ENCODE data around the gene TMOD1. TPM values are rescaled to one million over a fixed set of nuclear protein-coding genes. Genes with fewer than 3 reads are reported as not detected.

Gene TMOD1
- total RNA-seq, 1 experiment from 2014 or later: 1.0 TPM

DNA sequence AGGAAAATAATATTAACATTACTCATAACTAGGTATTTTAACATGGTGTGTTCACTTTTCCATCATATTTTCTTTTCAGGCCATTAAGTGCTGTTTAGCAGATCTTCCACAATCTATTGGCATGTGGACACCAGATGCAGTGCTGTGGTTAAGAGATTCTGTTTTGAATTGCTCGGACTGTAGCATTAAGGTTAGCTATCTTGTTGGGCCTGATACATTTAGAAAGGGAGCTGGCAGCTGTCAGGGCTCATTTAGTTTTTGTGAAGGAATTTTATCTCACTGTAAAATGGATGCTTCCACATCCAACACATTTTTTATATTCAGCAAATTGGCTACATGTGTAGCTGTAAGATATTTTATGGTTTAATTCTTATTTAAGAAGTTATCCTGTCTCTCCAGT lies 20.7 kb upstream of the TMOD1 start:
- ChIA-PET POLR2A (interaction anchor here (1.1 kb wide), 1 partner anchor 21 kb away, joined by 3 read pairs; no protein-coding TSS in a partner anchor), CTCF (interaction anchor here (1.3 to 3.7 kb wide), 3 partner anchors 11 to 118 kb away, joined by 3 to 28 read pairs (median 7); no protein-coding TSS in a partner anchor)
- TF ChIP-seq JAZF1 (CRISPR knock-in tag; IDR thresholded peaks at IDR 0.05) (no peak), CREB1 (CRISPR knock-in tag; IDR thresholded peaks at IDR 0.05) (no peak), HMGA2 (CRISPR knock-in tag; IDR thresholded peaks at IDR 0.05) (no peak), NFATC4 (CRISPR knock-in tag; IDR thresholded peaks at IDR 0.05) (no peak), SMAD4 (CRISPR knock-in tag; IDR thresholded peaks at IDR 0.05) (no peak), NR3C1 (CRISPR knock-in tag; conservative IDR thresholded peaks at IDR 0.05; ENCODE audit: low read depth) (no peak)
- TF ChIP-seq, protein P1, sequence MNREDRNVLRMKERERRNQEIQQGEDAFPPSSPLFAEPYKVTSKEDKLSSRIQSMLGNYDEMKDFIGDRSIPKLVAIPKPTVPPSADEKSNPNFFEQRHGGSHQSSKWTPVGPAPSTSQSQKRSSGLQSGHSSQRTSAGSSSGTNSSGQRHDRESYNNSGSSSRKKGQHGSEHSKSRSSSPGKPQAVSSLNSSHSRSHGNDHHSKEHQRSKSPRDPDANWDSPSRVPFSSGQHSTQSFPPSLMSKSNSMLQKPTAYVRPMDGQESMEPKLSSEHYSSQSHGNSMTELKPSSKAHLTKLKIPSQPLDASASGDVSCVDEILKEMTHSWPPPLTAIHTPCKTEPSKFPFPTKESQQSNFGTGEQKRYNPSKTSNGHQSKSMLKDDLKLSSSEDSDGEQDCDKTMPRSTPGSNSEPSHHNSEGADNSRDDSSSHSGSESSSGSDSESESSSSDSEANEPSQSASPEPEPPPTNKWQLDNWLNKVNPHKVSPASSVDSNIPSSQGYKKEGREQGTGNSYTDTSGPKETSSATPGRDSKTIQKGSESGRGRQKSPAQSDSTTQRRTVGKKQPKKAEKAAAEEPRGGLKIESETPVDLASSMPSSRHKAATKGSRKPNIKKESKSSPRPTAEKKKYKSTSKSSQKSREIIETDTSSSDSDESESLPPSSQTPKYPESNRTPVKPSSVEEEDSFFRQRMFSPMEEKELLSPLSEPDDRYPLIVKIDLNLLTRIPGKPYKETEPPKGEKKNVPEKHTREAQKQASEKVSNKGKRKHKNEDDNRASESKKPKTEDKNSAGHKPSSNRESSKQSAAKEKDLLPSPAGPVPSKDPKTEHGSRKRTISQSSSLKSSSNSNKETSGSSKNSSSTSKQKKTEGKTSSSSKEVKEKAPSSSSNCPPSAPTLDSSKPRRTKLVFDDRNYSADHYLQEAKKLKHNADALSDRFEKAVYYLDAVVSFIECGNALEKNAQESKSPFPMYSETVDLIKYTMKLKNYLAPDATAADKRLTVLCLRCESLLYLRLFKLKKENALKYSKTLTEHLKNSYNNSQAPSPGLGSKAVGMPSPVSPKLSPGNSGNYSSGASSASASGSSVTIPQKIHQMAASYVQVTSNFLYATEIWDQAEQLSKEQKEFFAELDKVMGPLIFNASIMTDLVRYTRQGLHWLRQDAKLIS (CRISPR knock-in tag; IDR thresholded peaks at IDR 0.05; ENCODE audit: borderline replicate concordance): no peak
- TF ChIP-seq, protein P2, sequence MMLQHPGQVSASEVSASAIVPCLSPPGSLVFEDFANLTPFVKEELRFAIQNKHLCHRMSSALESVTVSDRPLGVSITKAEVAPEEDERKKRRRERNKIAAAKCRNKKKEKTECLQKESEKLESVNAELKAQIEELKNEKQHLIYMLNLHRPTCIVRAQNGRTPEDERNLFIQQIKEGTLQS (CRISPR knock-in tag; conservative IDR thresholded peaks at IDR 0.05): no peak
- TF ChIP-seq, protein P3, sequence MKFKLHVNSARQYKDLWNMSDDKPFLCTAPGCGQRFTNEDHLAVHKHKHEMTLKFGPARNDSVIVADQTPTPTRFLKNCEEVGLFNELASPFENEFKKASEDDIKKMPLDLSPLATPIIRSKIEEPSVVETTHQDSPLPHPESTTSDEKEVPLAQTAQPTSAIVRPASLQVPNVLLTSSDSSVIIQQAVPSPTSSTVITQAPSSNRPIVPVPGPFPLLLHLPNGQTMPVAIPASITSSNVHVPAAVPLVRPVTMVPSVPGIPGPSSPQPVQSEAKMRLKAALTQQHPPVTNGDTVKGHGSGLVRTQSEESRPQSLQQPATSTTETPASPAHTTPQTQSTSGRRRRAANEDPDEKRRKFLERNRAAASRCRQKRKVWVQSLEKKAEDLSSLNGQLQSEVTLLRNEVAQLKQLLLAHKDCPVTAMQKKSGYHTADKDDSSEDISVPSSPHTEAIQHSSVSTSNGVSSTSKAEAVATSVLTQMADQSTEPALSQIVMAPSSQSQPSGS (CRISPR knock-in tag; IDR thresholded peaks at IDR 0.05; ENCODE audit: borderline replicate concordance, low read depth): no peak
- TF ChIP-seq, protein P4, sequence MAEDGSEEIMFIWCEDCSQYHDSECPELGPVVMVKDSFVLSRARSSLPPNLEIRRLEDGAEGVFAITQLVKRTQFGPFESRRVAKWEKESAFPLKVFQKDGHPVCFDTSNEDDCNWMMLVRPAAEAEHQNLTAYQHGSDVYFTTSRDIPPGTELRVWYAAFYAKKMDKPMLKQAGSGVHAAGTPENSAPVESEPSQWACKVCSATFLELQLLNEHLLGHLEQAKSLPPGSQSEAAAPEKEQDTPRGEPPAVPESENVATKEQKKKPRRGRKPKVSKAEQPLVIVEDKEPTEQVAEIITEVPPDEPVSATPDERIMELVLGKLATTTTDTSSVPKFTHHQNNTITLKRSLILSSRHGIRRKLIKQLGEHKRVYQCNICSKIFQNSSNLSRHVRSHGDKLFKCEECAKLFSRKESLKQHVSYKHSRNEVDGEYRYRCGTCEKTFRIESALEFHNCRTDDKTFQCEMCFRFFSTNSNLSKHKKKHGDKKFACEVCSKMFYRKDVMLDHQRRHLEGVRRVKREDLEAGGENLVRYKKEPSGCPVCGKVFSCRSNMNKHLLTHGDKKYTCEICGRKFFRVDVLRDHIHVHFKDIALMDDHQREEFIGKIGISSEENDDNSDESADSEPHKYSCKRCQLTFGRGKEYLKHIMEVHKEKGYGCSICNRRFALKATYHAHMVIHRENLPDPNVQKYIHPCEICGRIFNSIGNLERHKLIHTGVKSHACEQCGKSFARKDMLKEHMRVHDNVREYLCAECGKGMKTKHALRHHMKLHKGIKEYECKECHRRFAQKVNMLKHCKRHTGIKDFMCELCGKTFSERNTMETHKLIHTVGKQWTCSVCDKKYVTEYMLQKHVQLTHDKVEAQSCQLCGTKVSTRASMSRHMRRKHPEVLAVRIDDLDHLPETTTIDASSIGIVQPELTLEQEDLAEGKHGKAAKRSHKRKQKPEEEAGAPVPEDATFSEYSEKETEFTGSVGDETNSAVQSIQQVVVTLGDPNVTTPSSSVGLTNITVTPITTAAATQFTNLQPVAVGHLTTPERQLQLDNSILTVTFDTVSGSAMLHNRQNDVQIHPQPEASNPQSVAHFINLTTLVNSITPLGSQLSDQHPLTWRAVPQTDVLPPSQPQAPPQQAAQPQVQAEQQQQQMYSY (CRISPR knock-in tag; IDR thresholded peaks at IDR 0.05): no peak
- TF ChIP-seq, protein P5, sequence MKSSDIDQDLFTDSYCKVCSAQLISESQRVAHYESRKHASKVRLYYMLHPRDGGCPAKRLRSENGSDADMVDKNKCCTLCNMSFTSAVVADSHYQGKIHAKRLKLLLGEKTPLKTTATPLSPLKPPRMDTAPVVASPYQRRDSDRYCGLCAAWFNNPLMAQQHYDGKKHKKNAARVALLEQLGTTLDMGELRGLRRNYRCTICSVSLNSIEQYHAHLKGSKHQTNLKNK (CRISPR knock-in tag; IDR thresholded peaks at IDR 0.05): no peak
- Mint-ChIP-seq H3K27me3 (ENCODE audit: low read depth) (no peaks in the 10 kb centered on the region; the same call in 1 of the 2 replicates), H3K36me3 (no peaks in the 10 kb centered on the region), H3K9me3 (no peaks in the 10 kb centered on the region), H3K4me3 (no peak overlapping the region), H3K4me1 (peaks cover 6% of the 10 kb centered on the region; the same call in 1 of the 2 replicates), H3K27ac (no peak overlapping the region)
- DNase-seq (ENCODE audit: low spot score): no peak
- ATAC-seq: no peak

DNA sequence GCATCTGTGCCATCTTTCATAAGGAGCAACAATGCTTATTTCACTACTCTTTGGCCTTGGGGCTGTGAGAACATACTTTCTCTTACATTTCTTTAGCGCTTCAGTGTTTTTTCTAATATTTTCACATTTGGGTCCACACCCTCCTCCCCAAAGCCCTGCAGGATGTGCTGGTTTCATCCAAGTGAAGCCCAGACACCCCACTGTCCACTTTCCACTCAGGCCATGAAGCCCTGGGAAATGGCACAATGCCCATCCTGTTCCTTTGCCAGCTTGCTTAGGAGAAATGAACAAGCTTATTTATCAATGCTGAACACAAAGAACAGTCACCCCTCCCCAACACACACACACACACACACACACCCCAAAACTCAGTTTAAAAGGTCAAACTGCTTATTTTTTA lies 17.3 kb upstream of the TMOD1 start:
- Mint-ChIP-seq H3K36me3 (peaks cover 5% of the 10 kb centered on the region), H3K9me3 (peaks cover 9% of the 10 kb centered on the region), H3K4me3 (no peak overlapping the region), H3K27me3 (ENCODE audit: low read depth) (peaks cover 1% of the 10 kb centered on the region; the same call in 1 of the 2 replicates), H3K27ac (no peak overlapping the region), H3K4me1 (peaks cover 6% of the 10 kb centered on the region; the same call in 1 of the 2 replicates)
- POLR2A ChIA-PET: no interaction called here
- ATAC-seq (no peak), DNase-seq (ENCODE audit: low spot score) (no peak)
- CTCF ChIA-PET: interaction anchor here (0.7 to 1.6 kb wide), 2 partner anchors 114 to 132 kb away, joined by 3 to 13 read pairs; no protein-coding TSS in a partner anchor
- TF ChIP-seq CREB1 (CRISPR knock-in tag; IDR thresholded peaks at IDR 0.05): no peak
- TF ChIP-seq, protein P6, sequence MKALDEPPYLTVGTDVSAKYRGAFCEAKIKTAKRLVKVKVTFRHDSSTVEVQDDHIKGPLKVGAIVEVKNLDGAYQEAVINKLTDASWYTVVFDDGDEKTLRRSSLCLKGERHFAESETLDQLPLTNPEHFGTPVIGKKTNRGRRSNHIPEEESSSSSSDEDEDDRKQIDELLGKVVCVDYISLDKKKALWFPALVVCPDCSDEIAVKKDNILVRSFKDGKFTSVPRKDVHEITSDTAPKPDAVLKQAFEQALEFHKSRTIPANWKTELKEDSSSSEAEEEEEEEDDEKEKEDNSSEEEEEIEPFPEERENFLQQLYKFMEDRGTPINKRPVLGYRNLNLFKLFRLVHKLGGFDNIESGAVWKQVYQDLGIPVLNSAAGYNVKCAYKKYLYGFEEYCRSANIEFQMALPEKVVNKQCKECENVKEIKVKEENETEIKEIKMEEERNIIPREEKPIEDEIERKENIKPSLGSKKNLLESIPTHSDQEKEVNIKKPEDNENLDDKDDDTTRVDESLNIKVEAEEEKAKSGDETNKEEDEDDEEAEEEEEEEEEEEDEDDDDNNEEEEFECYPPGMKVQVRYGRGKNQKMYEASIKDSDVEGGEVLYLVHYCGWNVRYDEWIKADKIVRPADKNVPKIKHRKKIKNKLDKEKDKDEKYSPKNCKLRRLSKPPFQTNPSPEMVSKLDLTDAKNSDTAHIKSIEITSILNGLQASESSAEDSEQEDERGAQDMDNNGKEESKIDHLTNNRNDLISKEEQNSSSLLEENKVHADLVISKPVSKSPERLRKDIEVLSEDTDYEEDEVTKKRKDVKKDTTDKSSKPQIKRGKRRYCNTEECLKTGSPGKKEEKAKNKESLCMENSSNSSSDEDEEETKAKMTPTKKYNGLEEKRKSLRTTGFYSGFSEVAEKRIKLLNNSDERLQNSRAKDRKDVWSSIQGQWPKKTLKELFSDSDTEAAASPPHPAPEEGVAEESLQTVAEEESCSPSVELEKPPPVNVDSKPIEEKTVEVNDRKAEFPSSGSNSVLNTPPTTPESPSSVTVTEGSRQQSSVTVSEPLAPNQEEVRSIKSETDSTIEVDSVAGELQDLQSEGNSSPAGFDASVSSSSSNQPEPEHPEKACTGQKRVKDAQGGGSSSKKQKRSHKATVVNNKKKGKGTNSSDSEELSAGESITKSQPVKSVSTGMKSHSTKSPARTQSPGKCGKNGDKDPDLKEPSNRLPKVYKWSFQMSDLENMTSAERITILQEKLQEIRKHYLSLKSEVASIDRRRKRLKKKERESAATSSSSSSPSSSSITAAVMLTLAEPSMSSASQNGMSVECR (CRISPR knock-in tag; IDR thresholded peaks at IDR 0.05; ENCODE audit: borderline replicate concordance): no peak
- TF ChIP-seq, protein P7, sequence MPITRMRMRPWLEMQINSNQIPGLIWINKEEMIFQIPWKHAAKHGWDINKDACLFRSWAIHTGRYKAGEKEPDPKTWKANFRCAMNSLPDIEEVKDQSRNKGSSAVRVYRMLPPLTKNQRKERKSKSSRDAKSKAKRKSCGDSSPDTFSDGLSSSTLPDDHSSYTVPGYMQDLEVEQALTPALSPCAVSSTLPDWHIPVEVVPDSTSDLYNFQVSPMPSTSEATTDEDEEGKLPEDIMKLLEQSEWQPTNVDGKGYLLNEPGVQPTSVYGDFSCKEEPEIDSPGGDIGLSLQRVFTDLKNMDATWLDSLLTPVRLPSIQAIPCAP (CRISPR knock-in tag; IDR thresholded peaks at IDR 0.05): no peak
- TF ChIP-seq, protein P8, sequence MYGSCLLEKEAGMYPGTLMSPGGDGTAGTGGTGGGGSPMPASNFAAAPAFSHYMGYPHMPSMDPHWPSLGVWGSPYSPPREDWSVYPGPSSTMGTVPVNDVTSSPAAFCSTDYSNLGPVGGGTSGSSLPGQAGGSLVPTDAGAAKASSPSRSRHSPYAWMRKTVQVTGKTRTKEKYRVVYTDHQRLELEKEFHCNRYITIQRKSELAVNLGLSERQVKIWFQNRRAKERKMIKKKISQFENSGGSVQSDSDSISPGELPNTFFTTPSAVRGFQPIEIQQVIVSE (CRISPR knock-in tag; IDR thresholded peaks at IDR 0.05; ENCODE audit: borderline replicate concordance): no peak
- TF ChIP-seq NFATC4 (CRISPR knock-in tag; IDR thresholded peaks at IDR 0.05): no peak
- TF ChIP-seq, protein P9, sequence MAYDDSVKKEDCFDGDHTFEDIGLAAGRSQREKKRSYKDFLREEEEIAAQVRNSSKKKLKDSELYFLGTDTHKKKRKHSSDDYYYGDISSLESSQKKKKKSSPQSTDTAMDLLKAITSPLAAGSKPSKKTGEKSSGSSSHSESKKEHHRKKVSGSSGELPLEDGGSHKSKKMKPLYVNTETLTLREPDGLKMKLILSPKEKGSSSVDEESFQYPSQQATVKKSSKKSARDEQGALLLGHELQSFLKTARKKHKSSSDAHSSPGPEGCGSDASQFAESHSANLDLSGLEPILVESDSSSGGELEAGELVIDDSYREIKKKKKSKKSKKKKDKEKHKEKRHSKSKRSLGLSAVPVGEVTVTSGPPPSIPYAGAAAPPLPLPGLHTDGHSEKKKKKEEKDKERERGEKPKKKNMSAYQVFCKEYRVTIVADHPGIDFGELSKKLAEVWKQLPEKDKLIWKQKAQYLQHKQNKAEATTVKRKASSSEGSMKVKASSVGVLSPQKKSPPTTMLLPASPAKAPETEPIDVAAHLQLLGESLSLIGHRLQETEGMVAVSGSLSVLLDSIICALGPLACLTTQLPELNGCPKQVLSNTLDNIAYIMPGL (CRISPR knock-in tag; IDR thresholded peaks at IDR 0.05): no peak
- TF ChIP-seq JAZF1 (CRISPR knock-in tag; IDR thresholded peaks at IDR 0.05): no peak

All from WTC11 (cell line).